Activated B cell treated with CpG ODN at 0.5 μM for 24 hours (primary cell): ENCODE measurements around the gene TTC27. TPM values are rescaled to one million over a fixed set of nuclear protein-coding genes. Genes with fewer than 3 reads are reported as not detected.

Source experiments
- ATAC-seq: fragments of 200-7000 bp; cut with Tn5 transposase; one replicate; pipeline ENCODE4 v1.10.0; 2021; ENCODE audit warnings: low read depth, mild to moderate bottlenecking, moderate library complexity
- CTCF ChIA-PET: fragments of 350-600 bp; sonication (Branson Sonifier 250); formaldehyde crosslinking; loops from one replicate; lab custom pipeline; 2021; ENCODE audit warnings: antibody characterized with exemption; lab: Charles Lee
- POLR2A ChIA-PET: fragments of 350-600 bp; sonication (Branson Sonifier 250); formaldehyde crosslinking; loops from one replicate; lab custom pipeline; 2021; ENCODE audit warnings: antibody characterized with exemption; lab: Charles Lee
- DNase-seq: peaks from one replicate; pipeline ENCODE4 v3.0.0; 2022
- H3K27ac Mint-ChIP-seq: one replicate; pipeline ENCODE4 v1.8.0; 2020; ENCODE audit warnings: mixed read lengths
- H3K27me3 Mint-ChIP-seq: one replicate; pipeline ENCODE4 v1.8.0; 2021; ENCODE audit warnings: mixed read lengths
- H3K36me3 Mint-ChIP-seq: one replicate; pipeline ENCODE4 v1.8.0; 2021; ENCODE audit warnings: low read depth, mixed read lengths
- H3K4me1 Mint-ChIP-seq: one replicate; pipeline ENCODE4 v1.8.0; 2021; ENCODE audit warnings: mixed read lengths
- H3K4me3 Mint-ChIP-seq: one replicate; pipeline ENCODE4 v1.8.0; 2020; ENCODE audit warnings: mild to moderate bottlenecking, mixed read lengths
- H3K9me3 Mint-ChIP-seq: one replicate; pipeline ENCODE4 v1.8.0; 2020; ENCODE audit warnings: mixed read lengths
- CTCF ChIP-seq: fragments of 200-600 bp; IDR thresholded peaks from one replicate; pipeline ENCODE4 v1.8.0; 2022; ENCODE audit warnings: antibody characterized with exemption, mild to moderate bottlenecking
- intact Hi-C: fragments of 100-400 bp; cut with micrococcal nuclease; formaldehyde crosslinking; loops from one replicate; pipeline ENCODE4 v1.15.1; 2024
- total RNA-seq: library from RNA; stranded (reverse); gene quantifications from 2 replicates; pipeline ENCODE4 v1.2.3, GENCODE V29; 2022

The TTC27 gene
- total RNA-seq, 1 donor from 2014 or later, result 34.8 TPM

DNA sequence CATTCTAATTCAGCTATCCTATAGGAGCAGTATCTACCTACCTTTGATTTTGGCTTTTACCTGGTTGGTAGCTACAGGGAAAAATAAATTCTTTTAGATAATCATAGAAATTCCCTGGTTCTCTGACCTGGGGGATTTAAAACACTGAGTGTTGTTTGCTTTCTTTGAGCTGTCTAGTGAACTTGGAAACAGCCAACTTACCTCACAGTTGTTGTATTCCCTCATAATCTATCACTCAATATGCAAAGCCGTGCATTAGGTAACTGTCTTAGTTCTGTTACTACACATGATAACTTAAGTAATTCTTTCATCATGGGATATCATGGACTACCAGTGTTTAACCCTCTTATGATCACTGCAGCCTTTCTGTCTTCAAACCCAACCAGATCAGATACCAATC lies 127.8 kb downstream of the TTC27 start:
- peaks cover 56% of the 10 kb centered on the region for H3K36me3 Mint-ChIP-seq
- H3K27ac Mint-ChIP-seq, result no peak overlapping the region
- peaks cover 15% of the 10 kb centered on the region for H3K4me1 Mint-ChIP-seq
- no peak for DNase-seq
- H3K4me3 Mint-ChIP-seq, result peak overlapping the region; percentile 72
- intact Hi-C loops, result no loop called here
- peaks cover 2% of the 10 kb centered on the region for H3K9me3 Mint-ChIP-seq
- no peaks in the 10 kb centered on the region for H3K27me3 Mint-ChIP-seq
- no peak for ATAC-seq
- no peak for TF ChIP-seq CTCF
- ChIA-PET POLR2A (no interaction called here), CTCF (no interaction called here)

- H3K4me1 Mint-ChIP-seq, result peaks cover 15% of the 10 kb centered on the region
- H3K4me3 Mint-ChIP-seq, result peak overlapping the region; percentile 72
- TF ChIP-seq CTCF, result no peak
- H3K36me3 Mint-ChIP-seq, result peaks cover 57% of the 10 kb centered on the region
- ATAC-seq (no peak), DNase-seq (no peak)
- no peak overlapping the region for H3K27ac Mint-ChIP-seq
- CTCF ChIA-PET, result interaction anchor here (1.0 kb wide), 1 partner anchor 827 kb away, joined by 3 read pairs; no protein-coding TSS in a partner anchor
- H3K9me3 Mint-ChIP-seq, result peaks cover 2% of the 10 kb centered on the region
- POLR2A ChIA-PET, result no interaction called here
- no peaks in the 10 kb centered on the region for H3K27me3 Mint-ChIP-seq
- intact Hi-C loops, result no loop called here
Observed at GRCh38 chr2:32756074-32756727, 128.4 kb downstream of the TTC27 start.

DNA sequence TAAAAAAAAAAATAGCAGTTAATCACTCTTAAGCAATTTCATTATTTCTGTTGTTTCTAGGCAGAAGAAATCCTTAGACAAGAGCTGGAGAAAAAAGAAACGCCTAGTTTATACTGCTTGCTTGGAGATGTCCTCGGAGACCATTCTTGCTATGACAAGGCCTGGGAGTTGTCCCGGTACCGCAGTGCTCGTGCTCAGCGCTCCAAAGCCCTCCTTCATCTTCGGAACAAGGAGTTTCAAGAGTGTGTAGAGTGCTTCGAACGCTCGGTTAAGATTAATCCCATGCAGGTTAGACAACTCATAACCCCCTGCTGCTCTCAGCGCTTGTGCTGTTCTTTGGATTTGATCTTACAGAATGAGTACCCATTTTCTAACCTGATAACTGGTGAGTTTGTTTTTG lies 130.4 kb downstream of the TTC27 start:
- Mint-ChIP-seq H3K36me3 (peaks cover 58% of the 10 kb centered on the region), H3K27me3 (no peaks in the 10 kb centered on the region), H3K4me3 (no peak overlapping the region), H3K27ac (no peak overlapping the region), H3K9me3 (peaks cover 2% of the 10 kb centered on the region), H3K4me1 (peaks cover 15% of the 10 kb centered on the region)
- DNase-seq, result no peak
- ChIA-PET CTCF (no interaction called here), POLR2A (no interaction called here)
- no peak for ATAC-seq
- no peak for TF ChIP-seq CTCF
- intact Hi-C loops, result no loop called here

DNA sequence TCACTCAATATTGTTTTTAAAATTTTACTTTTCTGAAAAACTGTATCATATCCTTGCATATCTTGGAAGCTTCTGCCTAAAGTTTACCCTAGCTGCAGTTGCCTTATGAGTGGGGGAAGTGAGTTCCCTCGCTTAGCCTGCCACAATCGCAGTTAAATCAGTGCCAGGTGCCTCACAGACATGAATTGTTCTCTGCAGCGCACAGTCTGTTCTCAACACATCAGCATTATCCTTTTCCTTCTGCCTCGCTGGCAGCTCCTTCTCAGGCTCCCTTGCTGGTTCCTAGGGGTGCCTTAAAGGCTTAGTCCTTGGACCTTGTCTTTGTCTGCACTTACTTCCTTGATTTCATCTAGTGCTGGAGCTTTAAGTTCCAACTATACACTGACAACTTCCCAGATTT lies 132.8 kb downstream of the TTC27 start:
- peaks cover 11% of the 10 kb centered on the region for H3K4me1 Mint-ChIP-seq
- POLR2A ChIA-PET, result no interaction called here
- CTCF ChIA-PET, result no interaction called here
- no peaks in the 10 kb centered on the region for H3K9me3 Mint-ChIP-seq
- no peak for ATAC-seq
- TF ChIP-seq CTCF, result no peak
- DNase-seq, result no peak
- intact Hi-C loops, result no loop called here
- no peaks in the 10 kb centered on the region for H3K27me3 Mint-ChIP-seq
- H3K4me3 Mint-ChIP-seq, result no peak overlapping the region
- peaks cover 72% of the 10 kb centered on the region for H3K36me3 Mint-ChIP-seq
- H3K27ac Mint-ChIP-seq, result no peak overlapping the region

GRCh38 chr2:32768387-32769174 lies 140.7 kb downstream of the TTC27 start:
- H3K4me1 Mint-ChIP-seq, result no peaks in the 10 kb centered on the region
- H3K4me3 Mint-ChIP-seq, result no peak overlapping the region
- TF ChIP-seq CTCF, result no peak
- H3K27me3 Mint-ChIP-seq, result no peaks in the 10 kb centered on the region
- H3K36me3 Mint-ChIP-seq, result peaks cover 27% of the 10 kb centered on the region
- no peak overlapping the region for H3K27ac Mint-ChIP-seq
- no peak for ATAC-seq
- no peaks in the 10 kb centered on the region for H3K9me3 Mint-ChIP-seq
- DNase-seq, result no peak
- CTCF ChIA-PET, result no interaction called here
- POLR2A ChIA-PET, result no interaction called here
- intact Hi-C loops, result no loop called here
